Measurements from ENCODE around the gene TTLL6. TPM values are rescaled to one million over a fixed set of nuclear protein-coding genes. Genes with fewer than 3 reads are reported as not detected.

Gene TTLL6
- total and polyA plus RNA-seq, 11 donors: 0.07 to 0.55 (median 0.15) TPM; not detected in 8

DNA sequence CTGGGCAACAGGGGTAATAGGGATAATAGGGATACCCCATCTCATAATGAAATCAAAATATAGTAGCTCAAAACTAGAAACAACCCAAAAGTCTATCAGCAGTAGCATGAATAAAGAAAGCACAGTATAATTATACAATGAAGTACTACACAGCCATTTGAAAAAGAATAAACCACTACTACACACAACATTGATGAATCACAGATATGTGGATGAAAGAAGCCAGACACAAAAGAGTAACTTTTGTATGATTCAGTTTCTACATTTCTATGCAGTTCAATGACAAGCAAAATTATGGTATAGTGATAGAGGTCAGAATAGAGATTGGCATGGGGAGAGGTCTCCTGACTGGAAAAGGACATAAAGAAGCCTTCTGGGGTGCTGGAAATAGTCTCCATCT is 85.7 kb downstream of the TTLL6 start:
- Histone ChIP-seq H3K36me3 (no peaks in the 10 kb centered on the region), H3K4me3 (no peak overlapping the region), H3K27ac (no peak overlapping the region), H3K27me3 (peaks cover 62 to 100% (median 99%) of the 10 kb centered on the region in 9 donors), H3K9me3 (no peaks in the 10 kb centered on the region), H3K4me1 (peaks cover 0 to 23% (median 7%) of the 10 kb centered on the region in 12 donors)
- no peak for TF ChIP-seq POLR2A (IDR thresholded peaks at IDR 0.05)
- TF ChIP-seq, protein P1, sequence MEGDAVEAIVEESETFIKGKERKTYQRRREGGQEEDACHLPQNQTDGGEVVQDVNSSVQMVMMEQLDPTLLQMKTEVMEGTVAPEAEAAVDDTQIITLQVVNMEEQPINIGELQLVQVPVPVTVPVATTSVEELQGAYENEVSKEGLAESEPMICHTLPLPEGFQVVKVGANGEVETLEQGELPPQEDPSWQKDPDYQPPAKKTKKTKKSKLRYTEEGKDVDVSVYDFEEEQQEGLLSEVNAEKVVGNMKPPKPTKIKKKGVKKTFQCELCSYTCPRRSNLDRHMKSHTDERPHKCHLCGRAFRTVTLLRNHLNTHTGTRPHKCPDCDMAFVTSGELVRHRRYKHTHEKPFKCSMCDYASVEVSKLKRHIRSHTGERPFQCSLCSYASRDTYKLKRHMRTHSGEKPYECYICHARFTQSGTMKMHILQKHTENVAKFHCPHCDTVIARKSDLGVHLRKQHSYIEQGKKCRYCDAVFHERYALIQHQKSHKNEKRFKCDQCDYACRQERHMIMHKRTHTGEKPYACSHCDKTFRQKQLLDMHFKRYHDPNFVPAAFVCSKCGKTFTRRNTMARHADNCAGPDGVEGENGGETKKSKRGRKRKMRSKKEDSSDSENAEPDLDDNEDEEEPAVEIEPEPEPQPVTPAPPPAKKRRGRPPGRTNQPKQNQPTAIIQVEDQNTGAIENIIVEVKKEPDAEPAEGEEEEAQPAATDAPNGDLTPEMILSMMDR (IDR thresholded peaks at IDR 0.05): no peak
- intact Hi-C loops (cut with DNase I): loop anchor here in 1 of 10 donors (10.0 kb wide), 1 partner anchor 263 kb away; the partner anchor contains the start of gene IGF2BP1
- no peak for ATAC-seq
- DNase-seq: no peak

DNA sequence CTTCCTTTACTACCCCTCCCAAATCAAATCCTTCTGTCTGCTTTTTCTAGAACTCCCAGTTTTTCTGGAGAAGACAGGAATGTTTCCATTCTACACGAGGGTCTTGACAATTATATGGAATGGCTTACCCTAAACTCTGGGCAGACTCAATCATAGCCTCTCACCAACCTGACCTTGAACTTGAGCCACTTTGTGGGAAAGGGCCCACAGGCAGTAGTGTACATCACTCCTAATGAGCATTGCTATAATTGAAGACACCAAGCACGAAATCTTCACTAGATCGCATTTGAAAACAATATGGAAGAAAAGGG is 86.8 kb downstream of the TTLL6 start:
- Histone ChIP-seq H3K27me3 (peaks cover 71 to 100% (median 100%) of the 10 kb centered on the region in 9 donors), H3K9me3 (no peaks in the 10 kb centered on the region), H3K27ac (no peak overlapping the region), H3K4me1 (peaks cover 0 to 27% (median 8%) of the 10 kb centered on the region in 12 donors), H3K36me3 (no peaks in the 10 kb centered on the region), H3K4me3 (no peak overlapping the region)
- WGBS, 4 donors: 33 to 37% (median 34%) methylated on average over 3 of the region's 3 CpGs
- DNase-seq (no peak), ATAC-seq (no peak)
- no peak for TF ChIP-seq POLR2A (IDR thresholded peaks at IDR 0.05)
- TF ChIP-seq, protein P1 (IDR thresholded peaks at IDR 0.05): no peak
- intact Hi-C loops (cut with DNase I): loop anchor here in 1 of 10 donors (10.0 kb wide), 1 partner anchor 265 kb away; the partner anchor contains the start of gene IGF2BP1

DNA sequence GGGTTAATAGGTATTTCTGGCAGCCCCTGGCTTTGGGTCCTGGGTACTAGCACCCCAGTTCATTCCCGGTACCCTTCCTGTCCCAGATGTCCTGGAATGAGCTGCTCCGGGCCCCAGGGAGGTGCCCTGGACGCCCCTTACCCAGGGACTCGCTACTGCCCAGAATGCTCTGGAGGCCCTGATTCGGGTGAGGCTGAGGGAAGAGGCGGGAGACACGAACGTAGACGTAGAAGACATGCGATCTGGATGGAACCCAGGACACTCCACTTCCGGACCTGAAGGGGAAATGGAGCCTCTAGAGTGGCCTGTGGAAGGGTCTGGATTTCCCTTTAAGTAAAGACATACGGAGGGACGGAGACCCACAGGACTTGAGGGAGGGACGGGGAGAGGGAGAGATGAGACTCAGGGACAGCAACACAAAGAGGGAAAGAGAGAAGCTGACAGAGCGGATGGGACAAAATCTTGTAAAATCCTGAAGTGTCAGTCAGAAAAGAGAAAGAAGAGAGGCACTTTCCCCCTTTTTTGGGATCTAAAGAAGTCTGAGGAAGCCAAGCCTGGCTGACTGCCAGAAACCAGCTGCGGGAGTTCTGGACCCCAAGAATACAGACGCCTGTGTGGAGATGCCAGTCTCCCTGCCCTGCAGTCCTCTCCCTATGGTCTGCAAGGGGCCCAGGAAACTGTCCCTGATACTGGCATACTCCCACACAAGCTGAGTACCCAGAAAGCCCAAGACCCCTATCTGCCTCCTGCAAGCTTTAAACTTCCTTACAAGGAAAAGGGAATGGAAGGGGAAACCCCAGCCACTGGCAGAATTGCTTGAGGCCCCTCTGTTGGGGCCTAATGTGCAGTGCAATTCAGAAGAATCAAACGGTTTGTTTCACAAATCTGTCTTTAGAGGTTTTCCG is 87.4 kb downstream of the TTLL6 start:
- TF ChIP-seq, protein P1 (IDR thresholded peaks at IDR 0.05): no peak
- TF ChIP-seq POLR2A (IDR thresholded peaks at IDR 0.05): no peak
- DNase-seq (no peak), ATAC-seq (no peak)
- WGBS, 4 donors: 6 to 9% (median 7%) methylated on average over 19 of the region's 19 CpGs
- H3K27ac ChIP-seq: no peak overlapping the region
- no peaks in the 10 kb centered on the region for H3K9me3 ChIP-seq
- peaks cover 0 to 33% (median 11%) of the 10 kb centered on the region in 12 donors for H3K4me1 ChIP-seq
- no peaks in the 10 kb centered on the region for H3K36me3 ChIP-seq
- H3K4me3 ChIP-seq: no peak overlapping the region
- peaks cover 76 to 100% (median 100%) of the 10 kb centered on the region in 9 donors for H3K27me3 ChIP-seq
- intact Hi-C loops (cut with DNase I): loop anchor here in 6 of 10 donors (5.0 to 10.0 kb wide), 5 partner anchors 63 to 275 kb away; partner anchors contain the start of gene IGF2BP1 (in 1 of the 6)
